K562 (cell line): ENCODE results near the gene FERMT3. TPM values are rescaled to one million over a fixed set of nuclear protein-coding genes. Genes with fewer than 3 reads are reported as not detected.

Source experiments
- BHLHE40 ChIP-seq: IDR thresholded peaks from 2 replicates; pipeline ENCODE4 v1.6.1; 2011; ENCODE audit warnings: low read length, improper control_type of control experiment
- CHD1 ChIP-seq: fragments of 200-600 bp; sonication (generic); IDR thresholded peaks from one replicate; pipeline ENCODE4 v1.6.1; 2012; ENCODE audit warnings: mild to moderate bottlenecking, moderate library complexity, low read length, inconsistent platforms
- CREM ChIP-seq: IDR thresholded peaks from 2 replicates; pipeline ENCODE4 v1.6.1; 2014; ENCODE audit warnings: antibody characterized with exemption, low read depth
- DPF2 ChIP-seq: fragments of 450-650 bp; IDR thresholded peaks from 2 replicates; pipeline ENCODE4 v1.6.1; 2016
- FOXK2 ChIP-seq, 2 experiments: fragments of 450-650 bp; IDR thresholded peaks in 1 of 2; conservative IDR thresholded peaks in 1 of 2; 2 replicates each; pipeline ENCODE4 v1.6.1; 2016; ENCODE audit warnings: low read depth in 2 of 2, mild to moderate bottlenecking in 1 of 2
- GABPA ChIP-seq: fragments of 200-800 bp; sonication (Bioruptor generic); conservative IDR thresholded peaks from 2 replicates; pipeline ENCODE4 v1.6.1; 2016; ENCODE audit warnings: low read depth, missing genetic modification characterization, missing compliant biosample characterization
- HMGXB4 ChIP-seq: sonication (generic); formaldehyde crosslinking; IDR thresholded peaks from 2 replicates; pipeline ENCODE4 v1.8.1; 2023; ENCODE audit warnings: mild to moderate bottlenecking, missing genetic modification reagents
- MCM3 ChIP-seq: fragments of 450-650 bp; IDR thresholded peaks from 2 replicates; pipeline ENCODE4 v1.6.1; 2016
- NFRKB ChIP-seq: fragments of 450-650 bp; IDR thresholded peaks from 2 replicates; pipeline ENCODE4 v1.6.1; 2016; ENCODE audit warnings: low read depth
- RBM14 ChIP-seq: fragments of 200-400 bp; formaldehyde crosslinking; IDR thresholded peaks from 2 replicates; pipeline ENCODE4 v1.6.1; 2018; ENCODE audit warnings: low read depth, mild to moderate bottlenecking, low read length, moderate library complexity, borderline replicate concordance; ENCODE audit not compliant: insufficient read depth
- RNF219 ChIP-seq: fragments of 250-450 bp; sonication (Bioruptor Pico); IDR thresholded peaks from 2 replicates; pipeline ENCODE4 v1.5.0; 2022; ENCODE audit warnings: mild to moderate bottlenecking
- RREB1 ChIP-seq: fragments of 250-450 bp; sonication (Bioruptor Pico); IDR thresholded peaks from 2 replicates; pipeline ENCODE4 v1.4.0; 2020
- TFAP4 ChIP-seq: sonication (generic); formaldehyde crosslinking; IDR thresholded peaks from 2 replicates; pipeline ENCODE4 v1.8.0; 2022; ENCODE audit warnings: missing genetic modification reagents, mild to moderate bottlenecking, moderate library complexity, borderline replicate concordance
- ZNF175 ChIP-seq: fragments of 200-800 bp; sonication (Bioruptor generic); IDR thresholded peaks from 2 replicates; pipeline ENCODE4 v1.6.1; 2016; ENCODE audit warnings: low read depth, mild to moderate bottlenecking, missing genetic modification characterization, missing compliant biosample characterization
- polyA plus RNA-seq, 8 experiments: library from polyadenylated mRNA; depleted of rRNA in 4 of 8; stranded (reverse) in 5 of 8; unstranded in 3 of 8; fragments of >200 nt; fragmentation: Nextera tagmentation in 2 of 8; fragmentation: Illumina TruSeq in 1 of 8; extraction: Ambion mirVana in 2 of 8; extraction: Trizol in 1 of 8; gene quantifications; 2 replicates each; pipeline versions ENCODE4 v1.2.1 to v1.2.3, GENCODE V29; 2011 to 2014; ENCODE audit warnings: inconsistent platforms in 1 of 8, missing spikeins in 1 of 8
- total RNA-seq, 7 experiments: library from RNA; depleted of rRNA in 6 of 7; stranded (reverse); fragments of >200 nt in 6 of 7; fragmentation: Illumina TruSeq in 2 of 7; extraction: Trizol in 2 of 7; gene quantifications; 2 replicates each; pipeline versions ENCODE4 v1.2.1 to v1.2.3, GENCODE V29; 2011 to 2021; ENCODE audit warnings: low replicate concordance in 1 of 7

The FERMT3 gene
- total and polyA plus RNA-seq, 9 of the 15 experiments (the other 6 are each of a cell fraction or from before 2014, with no cell fraction given), result 3.2 to 275 (median 79.7) TPM

DNA sequence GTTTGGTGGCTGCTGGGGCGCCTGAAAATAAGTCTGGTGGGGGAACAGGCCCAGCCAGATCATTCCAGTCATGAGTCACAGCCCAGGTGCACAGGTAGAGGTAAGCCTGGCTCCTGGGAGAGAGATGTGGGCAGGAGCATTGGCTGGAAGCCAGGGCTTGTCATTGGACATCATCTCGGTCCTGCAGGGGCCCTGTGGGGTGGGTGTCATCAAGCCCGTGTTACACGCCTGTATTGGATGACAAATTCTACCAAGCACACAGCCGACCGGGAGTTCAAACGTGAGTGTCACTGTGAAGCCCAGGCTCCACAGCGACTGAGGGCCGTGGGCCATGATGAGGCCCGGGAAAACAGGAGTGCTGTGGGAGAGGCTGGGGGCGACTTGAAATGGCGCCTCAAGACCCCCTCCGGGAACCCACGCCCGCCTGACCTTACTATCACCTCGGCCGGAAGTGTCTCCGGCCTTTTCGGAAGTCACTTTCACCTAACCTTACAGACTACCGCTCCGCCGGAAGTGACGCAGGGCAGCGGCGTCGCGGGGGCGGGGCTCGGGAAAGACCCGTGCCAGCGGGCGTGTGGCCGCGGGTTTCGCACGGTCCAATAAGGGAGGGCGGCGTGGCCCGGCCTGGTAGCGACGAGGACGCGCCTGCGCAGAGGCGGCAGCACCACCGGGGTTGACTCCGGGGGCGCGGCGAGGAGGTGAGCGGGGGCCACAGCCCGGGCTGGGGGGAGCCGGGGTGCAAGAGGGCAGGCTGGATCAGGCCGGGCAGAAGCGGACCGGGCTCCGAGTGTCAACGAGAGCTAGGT lies 34.1 kb downstream of the FERMT3 start, which contains the start of gene FKBP2 (continued):
- TF ChIP-seq DPF2, result peak; percentile 59
- TF ChIP-seq CHD1, result peak; percentile 33
- TF ChIP-seq NFRKB, result peak; percentile 91
- TF ChIP-seq BHLHE40, result peak; percentile 98
- TF ChIP-seq RREB1 (CRISPR knock-in tag), result peak; percentile 70; the same call in 1 of the 2 replicates
- no peak for TF ChIP-seq MCM3
- peak; percentile 75; the same call in 1 of the 2 replicates for TF ChIP-seq ZNF175 (CRISPR knock-in tag)
- peak; percentile 97 for TF ChIP-seq CREM
- 0 out of 2 replicates have a peak, but pooled peaks have one; percentile 46 for TF ChIP-seq RBM14
- no peak for TF ChIP-seq HMGXB4 (CRISPR knock-in tag)
- TF ChIP-seq RNF219 (CRISPR knock-in tag), result peak; percentile 14; the same call in 1 of the 2 replicates
- 0 out of 4 replicates have a peak, but pooled peaks of 1 of the 2 experiments have one; percentile 43 for TF ChIP-seq FOXK2 (conservative IDR thresholded peaks at IDR 0.05 in 1 of 2, IDR thresholded peaks at IDR 0.05 in 1 of 2; ENCODE audit: low read depth in 2 of 2)
- TF ChIP-seq GABPA, result peak; percentile 99
- TF ChIP-seq TFAP4 (CRISPR knock-in tag), result peak; percentile 42; the same call in 1 of the 2 replicates
